ENCODE measurements around the gene KDM3A. TPM values are rescaled to one million over a fixed set of nuclear protein-coding genes. Genes with fewer than 3 reads are reported as not detected.

KDM3A gene
- total RNA-seq, 1 donor from 2014 or later: 68.1 TPM

GRCh38 chr2:86519349-86519748 is 78.2 kb downstream of the KDM3A start:
- H3K9me3 Mint-ChIP-seq: peaks cover 4% of the 10 kb centered on the region
- H3K4me1 Mint-ChIP-seq (ENCODE audit: unreplicated experiment): no peaks in the 10 kb centered on the region
- no peak overlapping the region for H3K27ac Mint-ChIP-seq
- DNase-seq (ENCODE audit: extremely low spot score, unreplicated experiment): no peak
- H3K27me3 Mint-ChIP-seq: no peaks in the 10 kb centered on the region
- H3K36me3 Mint-ChIP-seq: peaks cover 12% of the 10 kb centered on the region
- TF ChIP-seq CTCF (conservative IDR thresholded peaks at IDR 0.05): no peak
- no peak overlapping the region for H3K4me3 Mint-ChIP-seq

- H3K27ac Mint-ChIP-seq: no peak overlapping the region
- H3K36me3 Mint-ChIP-seq: peaks cover 12% of the 10 kb centered on the region
- DNase-seq (ENCODE audit: extremely low spot score, unreplicated experiment): no peak
- no peaks in the 10 kb centered on the region for H3K4me1 Mint-ChIP-seq (ENCODE audit: unreplicated experiment)
- H3K4me3 Mint-ChIP-seq: no peak overlapping the region
- TF ChIP-seq CTCF (conservative IDR thresholded peaks at IDR 0.05): peak; percentile 42
- peaks cover 4% of the 10 kb centered on the region for H3K9me3 Mint-ChIP-seq
- no peaks in the 10 kb centered on the region for H3K27me3 Mint-ChIP-seq
Measured at GRCh38 chr2:86520153-86520552, 79.0 kb downstream of the KDM3A start.

GRCh38 chr2:86521922-86522321 is 80.8 kb downstream of the KDM3A start:
- no peaks in the 10 kb centered on the region for H3K4me1 Mint-ChIP-seq (ENCODE audit: unreplicated experiment)
- peaks cover 12% of the 10 kb centered on the region for H3K36me3 Mint-ChIP-seq
- H3K9me3 Mint-ChIP-seq: peaks cover 4% of the 10 kb centered on the region
- TF ChIP-seq CTCF (conservative IDR thresholded peaks at IDR 0.05): no peak
- no peaks in the 10 kb centered on the region for H3K27me3 Mint-ChIP-seq
- no peak overlapping the region for H3K4me3 Mint-ChIP-seq
- H3K27ac Mint-ChIP-seq: no peak overlapping the region
- no peak for DNase-seq (ENCODE audit: extremely low spot score, unreplicated experiment)

- peaks cover 4% of the 10 kb centered on the region for H3K9me3 Mint-ChIP-seq
- no peaks in the 10 kb centered on the region for H3K4me1 Mint-ChIP-seq (ENCODE audit: unreplicated experiment)
- no peaks in the 10 kb centered on the region for H3K27me3 Mint-ChIP-seq
- DNase-seq (ENCODE audit: extremely low spot score, unreplicated experiment): no peak
- H3K36me3 Mint-ChIP-seq: peaks cover 12% of the 10 kb centered on the region
- H3K27ac Mint-ChIP-seq: no peak overlapping the region
- H3K4me3 Mint-ChIP-seq: no peak overlapping the region
- no peak for TF ChIP-seq CTCF (conservative IDR thresholded peaks at IDR 0.05)
Measured at GRCh38 chr2:86522711-86523110, 81.5 kb downstream of the KDM3A start.

- Mint-ChIP-seq H3K27ac (no peak overlapping the region), H3K36me3 (peaks cover 12% of the 10 kb centered on the region), H3K27me3 (no peaks in the 10 kb centered on the region), H3K4me1 (ENCODE audit: unreplicated experiment) (no peaks in the 10 kb centered on the region), H3K9me3 (peaks cover 4% of the 10 kb centered on the region), H3K4me3 (no peak overlapping the region)
- DNase-seq (ENCODE audit: extremely low spot score, unreplicated experiment): no peak
- no peak for TF ChIP-seq CTCF (conservative IDR thresholded peaks at IDR 0.05)
Measured at GRCh38 chr2:86523491-86523890, 82.3 kb downstream of the KDM3A start.

Data from type B pancreatic cell (in vitro differentiated cells).